NCI-H1436 treated with DMSO at 0.1 percent for 48 hours (cell line): ENCODE measurements around the gene MED17.
"Not testable (repeated sequence)": the region's sequence is repeated elsewhere in the genome, so short reads cannot be mapped to it uniquely, and the experiment has no call there.

Experiments used
- DNase-seq: peaks from one replicate; lab custom pipeline; 2025; lab: John Stamatoyannopoulos, UW

The MED17 gene

DNA sequence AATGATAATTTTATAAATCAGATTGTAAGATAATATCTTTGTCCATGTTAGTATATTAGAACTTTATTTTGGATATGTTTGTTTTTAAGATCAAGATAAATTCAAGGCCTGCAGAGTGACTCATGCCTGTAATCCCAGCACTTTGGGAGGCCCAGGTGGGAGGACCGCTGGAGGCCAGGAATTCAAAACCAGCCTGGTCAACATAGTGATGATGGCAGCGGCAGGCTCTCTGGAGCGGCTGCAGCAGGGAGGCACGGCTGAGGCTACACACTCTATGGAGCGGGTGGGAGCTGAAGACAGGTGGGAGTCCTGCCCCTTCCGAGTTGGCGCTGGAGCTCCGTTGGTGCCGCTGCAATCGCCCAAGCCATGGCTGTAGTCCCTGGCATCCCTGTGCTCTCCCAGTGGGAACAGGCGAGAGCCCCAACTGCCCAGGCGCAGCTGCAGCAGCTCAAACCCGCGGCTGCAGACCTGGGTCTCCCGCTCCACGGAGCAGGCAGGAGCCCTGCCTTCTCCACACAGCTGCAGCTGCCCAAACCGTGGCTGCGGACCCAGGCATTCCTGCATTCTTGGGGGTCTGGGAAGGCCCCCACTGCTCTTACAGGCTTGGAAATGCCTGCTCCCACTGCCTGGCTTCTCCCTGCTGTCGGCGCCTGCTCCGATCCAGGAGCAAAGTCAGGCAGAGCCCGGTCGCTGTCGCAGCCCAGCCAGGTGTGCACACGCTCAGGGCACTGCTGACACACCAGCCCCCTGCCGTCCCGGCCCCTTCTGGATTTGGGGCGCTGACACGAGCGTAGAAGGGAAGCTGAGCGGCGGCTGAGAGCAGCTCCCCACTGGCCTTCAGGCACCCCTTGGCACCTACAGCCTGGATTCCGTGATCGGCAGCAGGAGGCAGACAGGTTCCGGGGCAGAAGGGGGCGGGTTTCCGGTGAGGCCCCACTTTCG, 25.9 kb upstream of the MED17 start:
- no peak for DNase-seq

GRCh38 chr11:93759123-93759522, 25.0 kb upstream of the MED17 start:
- DNase-seq: not testable (repeated sequence)

DNA sequence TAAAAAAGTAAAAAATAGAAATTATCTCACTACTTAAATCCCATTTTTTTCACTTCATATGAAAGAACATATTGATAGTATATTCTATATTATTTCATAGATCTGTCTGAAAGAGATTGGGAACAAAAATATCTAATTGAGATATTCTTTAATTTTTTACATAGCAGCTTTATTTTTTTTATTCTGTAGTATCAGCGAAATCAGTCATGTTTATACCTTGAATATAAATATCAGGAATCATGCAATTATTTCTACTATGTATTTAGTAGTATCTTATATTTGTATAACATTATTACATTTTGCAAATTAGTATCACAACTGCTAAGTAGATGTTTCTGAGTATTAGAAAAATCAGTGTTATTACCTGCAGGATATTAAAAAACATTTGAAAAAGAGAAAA, 22.2 kb upstream of the MED17 start:
- DNase-seq: no peak

DNA sequence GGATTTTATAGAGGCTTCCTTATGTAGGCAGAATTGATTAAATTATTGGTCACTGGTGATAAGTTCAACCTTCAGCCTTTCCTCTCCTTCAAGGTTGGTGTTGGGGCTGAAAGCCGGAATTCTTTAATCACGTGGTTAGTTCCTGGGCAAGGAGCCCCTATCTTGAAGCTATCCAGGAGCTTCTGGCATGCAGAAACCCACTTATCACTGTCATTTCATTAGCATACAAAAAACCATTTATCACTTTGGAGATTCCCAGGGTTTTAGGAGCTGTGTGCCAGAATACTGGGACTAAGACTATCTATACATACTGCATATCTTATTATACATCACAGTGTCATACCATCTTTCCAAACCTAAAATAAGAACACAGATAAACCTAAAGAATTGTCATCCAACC, 18.5 kb upstream of the MED17 start:
- no peak for DNase-seq

- no peak for DNase-seq
Observed at GRCh38 chr11:93766504-93766903, 17.6 kb upstream of the MED17 start.

- DNase-seq: no peak
Observed at GRCh38 chr11:93767018-93767417, 17.1 kb upstream of the MED17 start.

GRCh38 chr11:93770160-93770559, 13.9 kb upstream of the MED17 start:
- DNase-seq: no peak

DNA sequence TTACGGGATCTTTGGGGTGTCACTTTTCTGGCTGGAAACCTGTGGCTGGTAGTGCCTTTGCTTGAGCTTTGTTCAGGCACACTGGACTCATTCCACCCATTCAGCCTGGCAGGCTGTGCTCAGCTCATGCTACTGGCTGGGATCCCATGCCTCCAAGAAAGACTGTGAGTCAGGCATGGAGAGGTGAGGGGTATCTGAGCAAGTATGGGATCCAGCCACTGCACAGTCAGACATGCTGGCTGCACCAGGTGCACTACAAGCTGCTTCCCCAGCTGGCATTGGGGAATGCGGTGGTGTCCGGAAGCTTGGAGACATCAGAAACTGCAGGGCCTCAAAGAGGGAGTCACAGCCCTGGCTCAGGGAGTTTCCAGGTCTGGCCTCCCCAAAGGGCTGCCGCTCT, 12.0 kb upstream of the MED17 start:
- DNase-seq: no peak

GRCh38 chr11:93773045-93773477, 11.0 kb upstream of the MED17 start:
- DNase-seq: no peak

DNA sequence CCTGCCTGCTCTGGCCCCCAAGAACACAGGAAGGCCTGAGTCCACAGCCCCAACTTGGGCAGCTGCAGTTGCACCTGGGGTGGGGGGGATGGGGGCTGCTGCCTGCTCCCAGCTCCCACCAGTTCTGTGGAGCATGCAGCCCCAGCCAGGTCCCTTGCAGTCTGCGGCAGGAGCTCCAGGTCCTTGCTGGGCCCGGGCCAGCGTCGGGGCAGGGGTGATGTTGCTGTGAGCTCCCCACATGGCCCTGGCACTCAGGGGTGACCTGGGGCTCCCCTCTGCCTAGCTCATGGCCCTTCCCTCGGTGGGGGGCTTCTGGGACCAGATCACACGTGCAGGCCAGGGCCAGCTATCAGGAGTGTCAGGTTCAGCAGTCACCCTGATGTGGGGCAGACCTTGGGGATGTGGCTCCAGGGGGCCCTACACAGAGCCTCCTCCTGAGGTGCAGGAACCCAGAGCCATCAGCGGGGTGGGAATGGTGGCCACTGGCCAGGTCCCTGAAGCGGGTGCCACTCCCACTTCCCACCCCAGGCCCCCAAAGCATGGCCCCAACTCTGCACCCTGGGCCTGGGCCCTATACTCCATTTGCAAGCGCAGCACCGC, 10.4 kb upstream of the MED17 start:
- DNase-seq: no peak

DNA sequence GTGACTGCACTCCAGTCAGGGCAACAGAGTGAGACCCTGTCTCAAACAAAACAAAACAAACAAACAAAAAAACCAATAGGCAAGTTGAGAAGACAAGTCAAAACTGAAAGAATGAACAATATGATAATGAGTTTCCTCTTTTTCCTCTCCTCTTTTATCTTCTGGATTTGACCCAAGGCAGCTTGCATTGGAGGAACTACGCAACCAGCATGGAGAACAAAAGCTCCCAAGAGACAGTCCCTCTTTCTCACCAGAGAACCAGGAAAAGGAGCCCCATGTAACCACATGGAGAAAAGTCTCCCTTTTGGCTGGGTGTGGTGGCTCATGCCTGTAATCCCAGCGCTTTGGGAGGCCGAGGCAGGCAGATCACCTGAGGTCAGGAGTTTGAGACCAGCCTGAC, 9.5 kb upstream of the MED17 start:
- DNase-seq: not testable (repeated sequence)

DNA sequence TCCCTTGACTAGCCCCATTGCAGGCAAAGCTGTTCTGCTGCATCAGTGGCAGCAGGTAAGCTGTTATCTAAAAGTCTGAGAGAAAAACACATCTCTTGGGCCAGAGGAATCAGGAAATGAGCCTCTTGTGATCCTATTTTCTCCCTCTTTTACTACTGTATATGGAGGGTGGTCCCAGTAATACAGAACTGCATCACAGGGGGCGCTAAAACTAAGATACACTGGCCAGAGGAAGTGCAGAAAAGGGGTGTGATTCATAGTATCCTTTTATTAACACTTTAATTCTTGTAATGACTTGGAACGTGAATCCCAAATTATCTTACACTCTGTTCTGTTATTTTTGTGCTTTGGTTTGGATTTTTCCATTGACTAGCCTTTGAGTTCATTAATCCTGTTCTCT, 8.8 kb upstream of the MED17 start:
- DNase-seq: no peak

DNA sequence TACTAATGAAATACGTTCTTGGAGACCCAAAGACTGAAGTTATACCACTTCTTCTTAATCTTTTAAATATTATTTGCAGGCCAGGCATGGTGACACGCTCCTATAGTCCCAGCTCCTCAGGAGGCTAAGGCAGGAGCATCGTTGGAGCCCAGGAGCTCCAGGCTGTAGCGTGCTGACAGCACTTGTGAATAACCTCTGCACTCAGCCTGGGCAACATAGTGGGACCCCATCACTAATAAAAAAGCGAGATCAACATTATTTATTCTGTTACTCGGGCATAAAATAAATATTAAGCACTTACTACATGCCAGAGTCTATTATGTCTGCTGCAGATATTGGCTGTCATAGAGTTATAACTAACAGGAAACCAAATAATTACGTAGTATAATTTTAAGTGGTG, 720 bp upstream of the MED17 start:
- no peak for DNase-seq

GRCh38 chr11:93783765-93784144, 327 bp upstream of the MED17 start:
- DNase-seq: no peak

GRCh38 chr11:93784935-93785360, 866 bp downstream of the MED17 start:
- no peak for DNase-seq

GRCh38 chr11:93791493-93791892, 7.4 kb downstream of the MED17 start:
- no peak for DNase-seq

DNA sequence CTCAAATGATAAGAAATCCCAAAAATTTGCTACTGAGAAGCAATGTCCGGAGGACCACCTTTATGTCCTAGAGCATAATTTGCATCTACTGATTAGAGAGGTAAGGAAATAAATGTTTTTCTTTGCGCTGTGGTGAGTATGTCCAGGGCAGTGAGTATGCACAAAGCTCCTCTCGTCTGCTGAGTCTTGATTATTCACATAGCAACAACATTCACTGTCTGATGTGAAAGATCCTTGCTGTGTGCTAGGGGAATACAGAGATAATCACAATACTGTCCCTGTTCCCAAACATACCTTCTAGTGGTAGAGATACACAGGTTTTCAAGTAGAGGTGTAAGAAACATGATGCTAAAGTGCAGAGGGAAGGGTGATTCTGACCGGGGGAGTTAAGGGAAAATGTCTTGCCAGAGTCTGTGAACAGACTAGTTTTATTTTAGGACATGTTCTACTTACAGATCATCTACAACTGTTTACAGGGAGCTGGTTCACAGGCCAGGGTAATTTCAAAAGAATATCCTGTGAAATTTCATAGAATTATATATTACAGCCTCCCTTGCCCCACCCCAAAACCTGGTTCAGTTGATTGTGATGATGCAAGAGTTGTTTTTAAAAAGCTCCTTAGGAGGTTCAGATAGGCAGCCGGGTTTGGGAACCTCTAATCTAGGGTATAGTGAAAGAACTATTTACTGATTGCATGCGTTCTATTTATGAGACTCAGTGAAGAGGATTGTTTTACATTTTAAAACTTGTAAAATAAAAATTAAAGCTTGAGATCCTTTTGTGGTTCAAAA, 12.6 kb downstream of the MED17 start:
- DNase-seq: no peak

GRCh38 chr11:93801366-93801765, 17.3 kb downstream of the MED17 start:
- no peak for DNase-seq

GRCh38 chr11:93804879-93805278, 20.8 kb downstream of the MED17 start:
- DNase-seq: no peak

DNA sequence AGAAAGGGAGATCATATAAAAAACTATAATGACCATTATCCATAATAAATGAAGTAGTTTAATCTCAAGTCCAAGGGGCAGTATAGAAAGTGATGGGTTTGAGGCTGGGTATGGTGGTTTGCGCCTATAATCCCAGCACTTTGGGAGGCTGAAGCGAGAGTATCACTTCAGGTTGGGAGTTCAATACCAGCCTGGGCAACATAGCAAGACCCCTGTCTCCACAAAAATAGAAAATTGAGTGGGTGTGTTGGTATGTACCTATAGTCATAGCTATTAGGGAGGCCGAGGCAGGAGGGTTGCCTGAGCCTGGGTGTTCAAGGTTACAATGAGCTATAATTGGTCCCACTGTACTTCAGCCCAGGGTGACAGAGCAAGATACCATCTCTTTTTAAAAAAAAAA, 23.9 kb downstream of the MED17 start:
- no peak for DNase-seq

DNA sequence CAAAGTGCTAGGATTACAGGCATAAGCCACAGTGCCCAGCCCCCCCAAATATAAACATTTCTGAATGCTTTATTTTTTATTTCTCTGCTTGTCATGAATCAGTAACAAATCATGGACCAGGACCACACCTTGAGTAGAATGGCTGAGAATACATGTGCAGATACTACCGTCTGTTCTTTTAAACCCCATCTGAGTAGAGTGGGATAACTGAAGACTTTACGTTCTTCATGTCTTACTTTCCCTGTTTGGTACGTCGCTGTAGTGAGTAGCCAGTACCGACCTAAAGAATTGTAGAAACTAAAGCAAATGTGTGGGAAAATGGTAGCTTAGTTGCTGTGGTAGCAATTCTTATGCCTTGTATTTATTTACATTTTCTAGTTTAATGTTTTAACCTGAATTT, 29.9 kb downstream of the MED17 start:
- DNase-seq: no peak

DNA sequence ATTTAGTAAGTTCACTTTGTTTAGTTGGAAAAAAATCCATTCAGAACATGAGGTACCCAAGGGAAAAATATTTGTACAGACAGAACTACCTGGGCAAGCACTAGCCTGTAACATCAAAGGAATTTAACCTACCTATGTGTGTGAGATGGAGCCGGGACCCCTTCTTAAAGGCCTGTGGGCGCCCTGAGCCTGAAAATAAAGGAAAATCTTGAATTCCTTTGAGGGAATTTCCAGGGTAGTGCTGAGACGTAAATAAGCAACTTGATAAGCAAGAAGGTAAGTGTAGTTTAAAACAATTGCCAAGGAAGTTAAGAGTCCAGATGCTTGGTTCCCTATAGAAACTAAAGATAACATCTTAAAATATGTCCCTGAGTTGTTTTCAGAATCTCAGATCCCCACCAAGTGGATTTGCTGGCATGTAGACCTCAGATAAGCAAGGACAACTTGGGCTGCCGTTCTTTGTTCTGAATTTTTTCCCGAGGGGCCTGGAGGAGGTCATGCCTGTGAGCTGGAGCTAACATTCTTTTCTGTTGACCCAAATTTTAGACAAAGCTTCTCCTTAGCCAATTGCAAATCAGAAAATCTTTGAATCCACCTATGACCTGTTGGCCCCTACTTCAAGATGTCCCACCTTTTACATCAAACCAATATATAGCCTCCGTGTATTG, 31.0 kb downstream of the MED17 start:
- DNase-seq: no peak
